Lung (tissue), 12 donors: ENCODE measurements around the gene CCNYL1. TPM values are rescaled to one million over a fixed set of nuclear protein-coding genes. Genes with fewer than 3 reads are reported as not detected.
"Not testable (repeated sequence)": the region's sequence is repeated elsewhere in the genome, so short reads cannot be mapped to it uniquely, and the experiment has no call there.

Experiments
- ATAC-seq: fragments of 200-7000 bp; cut with Tn5 transposase; one replicate; pipeline ENCODE4 v1.9.1; 2020; ENCODE audit warnings: moderate number of reproducible peaks; ENCODE audit not compliant: insufficient read depth, low FRiP score
- DNase-seq, 3 donors: peaks; one replicate each; pipeline ENCODE4 v3.0.0-alpha.2; 2013 to 2017
- H3K27ac ChIP-seq, 2 donors: one replicate each; pipeline ENCODE4 v1.5.1; 2013; ENCODE audit warnings: mild to moderate bottlenecking in 2 of 2, moderate library complexity in 2 of 2, control low read depth in 1 of 2, inconsistent platforms in 1 of 2, low read depth in 1 of 2, low read length in 1 of 2
- H3K27me3 ChIP-seq, 3 donors: one replicate each; pipeline ENCODE4 v1.5.1; 2013; ENCODE audit warnings: low read length in 2 of 3; ENCODE audit not compliant: control insufficient read depth in 3 of 3, insufficient read depth in 3 of 3
- H3K36me3 ChIP-seq, 4 donors: one replicate each; pipeline ENCODE4 v1.5.1; 2013; ENCODE audit warnings: low read length in 4 of 4, mild to moderate bottlenecking in 1 of 4, moderate library complexity in 1 of 4; ENCODE audit not compliant: control insufficient read depth in 4 of 4, insufficient read depth in 4 of 4
- H3K4me1 ChIP-seq, 5 donors: one replicate each; pipeline ENCODE4 v1.5.1; 2013; ENCODE audit warnings: low read length in 5 of 5, mild to moderate bottlenecking in 2 of 5, moderate library complexity in 1 of 5; ENCODE audit not compliant: control insufficient read depth in 5 of 5, insufficient read depth in 5 of 5
- H3K4me3 ChIP-seq: one replicate; pipeline ENCODE4 v1.5.1; 2013; ENCODE audit warnings: mild to moderate bottlenecking, control low read depth, moderate library complexity
- H3K9ac ChIP-seq, 2 donors: one replicate each; pipeline ENCODE4 v1.5.1; 2013; ENCODE audit warnings: low read length in 2 of 2, control low read depth in 1 of 2; ENCODE audit not compliant: insufficient read depth in 1 of 2
- H3K9me3 ChIP-seq, 4 donors: one replicate each; pipeline ENCODE4 v1.5.1; 2013; ENCODE audit warnings: low read length in 3 of 4, mild to moderate bottlenecking in 1 of 4, moderate library complexity in 1 of 4; ENCODE audit not compliant: control insufficient read depth in 4 of 4, insufficient read depth in 3 of 4
- WGBS, 2 donors: extraction: QIAGEN DNeasy Blood & Tissue Kit; methylation state at CpG; one replicate each; pipeline ENCODE4 v1.1.7; 2013; 5-methylcytosine and 5-hydroxymethylcytosine counted together
- polyA plus RNA-seq, 2 donors: library from polyadenylated mRNA; stranded (reverse); fragments of 200-250 nt; gene quantifications; one replicate each; pipeline ENCODE4 v1.2.1, GENCODE V29; 2013
- total RNA-seq, 2 donors: library from RNA; depleted of rRNA in 1 of 2; stranded (reverse); fragments of >200 nt in 1 of 2; gene quantifications; one replicate each; pipeline ENCODE4 v1.2.1, GENCODE V29; 2014 to 2021
- TF ChIP-seq, protein P1 (sequence below): IDR thresholded peaks from 2 replicates; pipeline ENCODE4 v1.5.1; 2012; ENCODE audit warnings: mild to moderate bottlenecking; ENCODE audit errors: control extremely low read depth, extremely low read depth
- donor health status: control.
- donor health status: control.
- donor health status: Bipolar disorder and iron deficiency.
- donor health status: healthy.
- donor health status: DM: yes; HTN: yes; CAD: no.

Gene CCNYL1
- total and polyA plus RNA-seq, 4 donors = 11.1 to 25.1 (median 12.7) TPM

DNA sequence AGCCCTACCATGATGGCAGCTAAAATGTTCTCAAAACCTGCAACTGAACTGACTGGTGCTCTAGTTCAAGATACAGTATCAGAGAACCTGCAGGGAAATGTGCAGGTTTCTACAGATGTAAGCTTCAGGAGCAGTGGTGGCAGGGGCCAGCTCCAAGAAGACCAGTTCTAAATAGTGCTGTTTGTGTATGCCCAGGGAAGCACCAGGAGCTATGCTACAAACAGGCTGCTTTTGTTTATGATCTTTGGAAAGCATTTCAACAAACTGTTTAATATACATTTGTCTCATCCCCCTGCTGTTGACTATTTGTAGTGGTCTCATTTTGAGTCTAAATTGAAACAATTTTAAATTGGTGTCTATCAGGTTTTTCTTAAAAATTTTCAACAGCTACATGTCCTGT is 37.6 kb downstream of the CCNYL1 start:
- Histone ChIP-seq H3K27ac (no peak overlapping the region), H3K4me1 (peaks cover 0 to 3% (median 0%) of the 10 kb centered on the region in 5 donors), H3K9ac (no peak overlapping the region), H3K36me3 (peaks cover 0 to 12% (median 7%) of the 10 kb centered on the region in 4 donors), H3K9me3 (no peaks in the 10 kb centered on the region), H3K4me3 (no peak overlapping the region), H3K27me3 (no peaks in the 10 kb centered on the region)
- TF ChIP-seq, protein P1, sequence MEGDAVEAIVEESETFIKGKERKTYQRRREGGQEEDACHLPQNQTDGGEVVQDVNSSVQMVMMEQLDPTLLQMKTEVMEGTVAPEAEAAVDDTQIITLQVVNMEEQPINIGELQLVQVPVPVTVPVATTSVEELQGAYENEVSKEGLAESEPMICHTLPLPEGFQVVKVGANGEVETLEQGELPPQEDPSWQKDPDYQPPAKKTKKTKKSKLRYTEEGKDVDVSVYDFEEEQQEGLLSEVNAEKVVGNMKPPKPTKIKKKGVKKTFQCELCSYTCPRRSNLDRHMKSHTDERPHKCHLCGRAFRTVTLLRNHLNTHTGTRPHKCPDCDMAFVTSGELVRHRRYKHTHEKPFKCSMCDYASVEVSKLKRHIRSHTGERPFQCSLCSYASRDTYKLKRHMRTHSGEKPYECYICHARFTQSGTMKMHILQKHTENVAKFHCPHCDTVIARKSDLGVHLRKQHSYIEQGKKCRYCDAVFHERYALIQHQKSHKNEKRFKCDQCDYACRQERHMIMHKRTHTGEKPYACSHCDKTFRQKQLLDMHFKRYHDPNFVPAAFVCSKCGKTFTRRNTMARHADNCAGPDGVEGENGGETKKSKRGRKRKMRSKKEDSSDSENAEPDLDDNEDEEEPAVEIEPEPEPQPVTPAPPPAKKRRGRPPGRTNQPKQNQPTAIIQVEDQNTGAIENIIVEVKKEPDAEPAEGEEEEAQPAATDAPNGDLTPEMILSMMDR = no peak
- DNase-seq (no peak), ATAC-seq (no peak)

DNA sequence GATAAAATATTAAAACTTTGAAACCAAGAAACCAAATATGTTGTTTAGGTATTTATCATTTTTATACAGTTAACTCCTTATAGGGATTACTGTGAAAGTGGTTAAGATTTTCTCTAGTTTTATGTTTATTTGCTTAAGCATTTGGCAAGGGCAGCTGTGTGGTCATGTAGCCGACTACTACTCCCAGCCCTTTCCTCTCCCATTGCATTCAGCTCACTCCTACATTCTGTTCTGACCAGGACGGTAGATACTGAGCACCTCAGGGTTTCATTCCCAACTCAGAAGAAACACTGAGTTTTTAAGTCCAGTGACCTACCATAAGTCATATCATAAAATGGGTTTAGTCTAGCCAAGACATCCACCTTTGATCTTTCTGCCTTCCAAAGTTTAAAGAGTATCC is 38.4 kb downstream of the CCNYL1 start:
- Histone ChIP-seq H3K9ac (no peak overlapping the region), H3K4me1 (no peaks in the 10 kb centered on the region), H3K9me3 (no peaks in the 10 kb centered on the region), H3K36me3 (peaks cover 0 to 18% (median 7%) of the 10 kb centered on the region in 4 donors), H3K27ac (no peak overlapping the region), H3K27me3 (no peaks in the 10 kb centered on the region), H3K4me3 (no peak overlapping the region)
- no peak for ATAC-seq
- no peak for DNase-seq
- 55 to 75% methylated on average over 2 of the region's 2 CpGs for WGBS, 2 donors
- TF ChIP-seq, protein P1 = no peak

DNA sequence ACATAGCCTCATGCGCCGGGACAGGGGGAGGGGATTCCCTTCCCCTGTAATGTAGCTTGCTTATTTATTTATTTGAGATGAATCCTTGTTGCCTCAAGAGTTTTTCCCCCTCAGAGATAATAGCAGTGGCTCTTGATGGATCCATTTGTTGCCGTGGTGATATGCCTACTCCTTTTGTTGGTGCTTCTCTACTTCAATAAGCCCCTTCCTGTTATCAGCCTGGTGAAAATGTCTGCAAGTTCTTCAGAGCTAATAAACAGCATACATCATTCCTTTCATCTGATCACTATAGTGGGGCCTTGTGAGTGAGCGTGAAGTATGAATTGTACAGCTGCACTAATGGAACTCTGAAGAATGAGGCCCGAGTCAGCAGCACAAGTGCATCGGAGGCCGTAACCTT is 38.9 kb downstream of the CCNYL1 start:
- peaks cover 0 to 20% (median 5%) of the 10 kb centered on the region in 4 donors for H3K36me3 ChIP-seq
- H3K9me3 ChIP-seq = no peaks in the 10 kb centered on the region
- no peaks in the 10 kb centered on the region for H3K4me1 ChIP-seq
- H3K9ac ChIP-seq = no peak overlapping the region
- TF ChIP-seq, protein P1 = no peak
- H3K27ac ChIP-seq = no peak overlapping the region
- H3K4me3 ChIP-seq = no peak overlapping the region
- ATAC-seq = no peak
- H3K27me3 ChIP-seq = no peaks in the 10 kb centered on the region
- WGBS, 2 donors = 87 to 94% methylated on average over 7 of the region's 7 CpGs
- no peak for DNase-seq

DNA sequence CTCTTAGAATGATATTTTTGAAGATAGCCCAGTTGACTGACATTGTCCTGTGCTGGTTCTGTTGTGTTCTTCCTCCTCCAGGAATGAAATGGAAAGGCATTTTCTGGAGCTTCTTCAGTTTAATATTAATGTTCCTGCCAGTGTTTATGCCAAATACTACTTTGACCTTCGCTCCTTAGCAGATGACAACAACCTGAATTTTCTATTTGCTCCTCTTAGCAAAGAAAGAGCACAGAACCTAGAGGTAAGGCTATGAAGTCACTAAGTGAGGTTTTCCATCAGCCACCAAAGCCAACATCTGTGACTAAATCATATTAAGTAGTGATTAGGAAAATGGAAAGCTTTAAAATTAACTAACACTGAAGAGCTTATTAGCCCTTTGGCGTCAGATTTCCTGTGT is 39.4 kb downstream of the CCNYL1 start:
- no peak for DNase-seq
- TF ChIP-seq, protein P1 = no peak
- Histone ChIP-seq H3K27ac (no peak overlapping the region), H3K4me1 (no peaks in the 10 kb centered on the region), H3K36me3 (peaks cover 0 to 20% (median 5%) of the 10 kb centered on the region in 4 donors), H3K27me3 (no peaks in the 10 kb centered on the region), H3K9ac (no peak overlapping the region), H3K9me3 (no peaks in the 10 kb centered on the region), H3K4me3 (no peak overlapping the region)
- ATAC-seq = no peak
- WGBS, 2 donors = 94 to 95% methylated on average over 2 of the region's 2 CpGs

DNA sequence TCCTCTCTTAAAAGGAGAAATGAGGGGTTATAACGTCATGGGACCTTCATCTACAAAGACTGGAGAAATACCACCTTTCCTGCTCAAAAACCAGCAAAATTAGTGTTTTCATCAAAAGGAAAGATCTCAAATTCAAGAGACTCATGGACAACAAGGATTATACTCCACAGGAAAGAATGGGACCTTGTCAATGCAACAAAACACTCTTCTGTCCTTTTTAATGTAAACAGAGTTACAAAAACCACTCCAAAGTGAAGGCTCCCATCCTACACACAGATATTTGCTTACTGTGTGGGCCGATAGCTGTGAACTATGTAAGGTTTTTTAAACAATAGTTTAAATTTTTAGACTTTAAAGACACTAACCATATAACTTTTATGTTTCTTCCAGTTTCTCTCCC is 42.2 kb downstream of the CCNYL1 start:
- not testable (repeated sequence) for H3K27ac ChIP-seq, H3K9ac ChIP-seq, ATAC-seq, H3K9me3 ChIP-seq, H3K4me1 ChIP-seq, DNase-seq, H3K27me3 ChIP-seq, H3K4me3 ChIP-seq
- H3K36me3 ChIP-seq = peaks cover 0 to 20% (median 3%) of the 10 kb centered on the region in 4 donors
- WGBS, 2 donors = 92 to 97% methylated on average over 2 of the region's 2 CpGs
